Sigmoid colon (tissue), 7 donors: Measurements from ENCODE around the gene NAP1L1. TPM values are rescaled to one million over a fixed set of nuclear protein-coding genes. Genes with fewer than 3 reads are reported as not detected.

ENCODE experiments used
- DNase-seq: peaks from one replicate; pipeline ENCODE4 v3.0.0-alpha.2; 2019
- H3K27ac ChIP-seq, 4 donors: fragments of 200-600 bp; sonication (generic); one replicate each; pipeline ENCODE4 v1.5.1; 2016 to 2019; ENCODE audit warnings: mild to moderate bottlenecking in 1 of 4
- H3K27me3 ChIP-seq, 3 donors: fragments of 200-600 bp; sonication (generic); one replicate each; pipeline ENCODE4 v1.5.1; 2019; ENCODE audit warnings: mild to moderate bottlenecking in 1 of 3
- H3K36me3 ChIP-seq, 4 donors: fragments of 200-600 bp; sonication (generic); one replicate each; pipeline ENCODE4 v1.5.1; 2016 to 2019
- H3K4me1 ChIP-seq, 4 donors: fragments of 200-600 bp; sonication (generic); one replicate each; pipeline ENCODE4 v1.5.1; 2017 to 2019
- H3K4me3 ChIP-seq, 4 donors: fragments of 200-600 bp; sonication (generic); one replicate each; pipeline ENCODE4 v1.5.1; 2017 to 2019; ENCODE audit warnings: mild to moderate bottlenecking in 2 of 4, moderate library complexity in 1 of 4
- H3K9me3 ChIP-seq, 4 donors: fragments of 200-600 bp in 3 of 4; sonication (generic) in 3 of 4; one replicate each; pipeline versions ENCODE4 v1.5.1 to v1.6.1; 2013 to 2019
- CTCF ChIP-seq, 4 experiments: fragments of 450-650 bp in 3 of 4; fragments of 200-600 bp in 1 of 4; IDR thresholded peaks; one replicate each; pipeline ENCODE4 v1.5.1; 2016 to 2019; ENCODE audit warnings: antibody characterized with exemption in 4 of 4, mild to moderate bottlenecking in 3 of 4, moderate library complexity in 2 of 4
- EP300 ChIP-seq, 4 donors: sonication (generic); formaldehyde crosslinking; IDR thresholded peaks; one replicate each; pipeline ENCODE4 v1.6.1; 2017; ENCODE audit warnings: antibody characterized with exemption in 4 of 4
- POLR2A ChIP-seq, 2 donors: fragments of 450-650 bp; IDR thresholded peaks; one replicate each; pipeline ENCODE4 v1.6.1; 2016; ENCODE audit warnings: antibody characterized with exemption in 2 of 2, mild to moderate bottlenecking in 2 of 2, moderate library complexity in 2 of 2
- POLR2AphosphoS5 ChIP-seq, 4 donors: sonication (generic); formaldehyde crosslinking; IDR thresholded peaks; one replicate each; pipeline ENCODE4 v1.6.1; 2017; ENCODE audit warnings: antibody characterized with exemption in 4 of 4
- WGBS, 2 donors: extraction: QIAGEN DNeasy Blood & Tissue Kit; methylation state at CpG; one replicate each; pipeline ENCODE4 v1.1.7; 2013; 5-methylcytosine and 5-hydroxymethylcytosine counted together
- intact Hi-C: fragments of 100-400 bp; cut with DNase I; formaldehyde crosslinking; loops from one replicate; pipeline ENCODE4 v1.15.1; 2023
- polyA plus RNA-seq, 3 donors: library from polyadenylated mRNA; stranded (reverse); fragments of 200-250 nt; gene quantifications; one replicate each; pipeline ENCODE4 v1.2.3, GENCODE V29; 2013
- total RNA-seq, 4 donors: library from RNA; depleted of rRNA; stranded (reverse); fragments of >200 nt; gene quantifications; one replicate each; pipeline ENCODE4 v1.1.0, GENCODE V29; 2016
- donor health status: healthy with polysubstance abuse.
- donor health status: Bipolar disorder and iron deficiency.
- donor health status: healthy.

NAP1L1 gene
- total and polyA plus RNA-seq, 7 donors: 103 to 424 (median 321) TPM

GRCh38 chr12:76101739-76102385 is 17.4 kb upstream of the NAP1L1 start:
- no peaks in the 10 kb centered on the region for H3K4me1 ChIP-seq
- no peak for DNase-seq
- no peaks in the 10 kb centered on the region for H3K36me3 ChIP-seq
- no peak overlapping the region for H3K4me3 ChIP-seq
- H3K27ac ChIP-seq: no peak overlapping the region
- WGBS, 2 donors: 81 to 94% methylated on average over 1 of the region's 1 CpG
- H3K27me3 ChIP-seq: no peaks in the 10 kb centered on the region
- no peaks in the 10 kb centered on the region for H3K9me3 ChIP-seq
- TF ChIP-seq POLR2A (IDR thresholded peaks at IDR 0.05) (no peak), CTCF (IDR thresholded peaks at IDR 0.05) (no peak), EP300 (IDR thresholded peaks at IDR 0.05) (no peak), POLR2AphosphoS5 (IDR thresholded peaks at IDR 0.05) (no peak)
- intact Hi-C loops: no loop called here

DNA sequence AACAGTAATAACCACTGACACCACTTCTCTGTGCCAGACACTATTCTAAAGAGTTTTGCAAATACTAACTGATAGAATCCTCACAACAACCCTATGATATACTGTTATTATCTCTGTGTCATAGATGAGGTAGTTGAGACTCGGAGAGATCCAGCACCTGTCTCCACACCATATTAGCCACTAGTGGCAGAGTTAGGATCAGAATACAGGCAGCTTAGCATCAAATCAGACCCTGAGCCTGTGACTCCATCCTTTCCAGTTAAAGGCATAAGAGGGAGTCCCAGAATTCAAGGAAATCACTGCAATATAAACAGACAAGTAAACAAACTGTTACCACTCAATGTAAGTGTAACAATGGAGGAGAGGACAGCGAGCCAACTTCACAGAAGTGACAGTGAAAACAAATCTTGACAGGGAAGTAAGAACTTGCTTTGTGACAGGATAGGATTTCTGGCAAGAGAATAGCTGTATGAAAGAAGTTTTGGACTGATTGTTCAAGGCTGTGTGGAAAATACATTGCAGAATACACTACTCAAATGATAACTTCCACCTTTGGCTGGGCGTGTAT is 11.7 kb upstream of the NAP1L1 start:
- Histone ChIP-seq H3K36me3 (no peaks in the 10 kb centered on the region), H3K9me3 (no peaks in the 10 kb centered on the region), H3K4me3 (no peak overlapping the region), H3K4me1 (no peaks in the 10 kb centered on the region), H3K27me3 (no peaks in the 10 kb centered on the region), H3K27ac (no peak overlapping the region)
- TF ChIP-seq POLR2AphosphoS5 (IDR thresholded peaks at IDR 0.05): no peak
- TF ChIP-seq POLR2A (IDR thresholded peaks at IDR 0.05): no peak
- no peak for TF ChIP-seq CTCF (IDR thresholded peaks at IDR 0.05)
- no peak for TF ChIP-seq EP300 (IDR thresholded peaks at IDR 0.05)
- no peak for DNase-seq
- WGBS, 2 donors: 65 to 83% methylated on average over 3 of the region's 3 CpGs
- intact Hi-C loops: no loop called here

DNA sequence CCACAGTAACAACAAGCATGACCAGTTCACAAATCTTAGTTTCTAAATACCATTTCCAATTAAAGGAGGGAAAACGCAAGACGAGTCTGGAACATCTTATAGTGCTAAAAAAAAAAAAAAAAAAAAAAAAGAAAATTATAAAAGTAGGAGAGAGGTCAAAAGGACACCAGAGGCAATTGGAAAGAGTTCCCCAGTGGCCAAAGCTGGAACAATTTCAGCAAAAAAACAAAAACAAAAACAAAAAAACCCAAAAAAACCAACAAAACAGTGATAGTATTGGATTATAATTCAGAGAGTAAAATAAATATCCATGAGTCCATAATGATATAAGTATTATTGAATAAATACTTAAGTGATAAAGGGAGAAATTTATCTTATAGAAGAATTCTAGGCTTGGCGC is 10.3 kb upstream of the NAP1L1 start:
- intact Hi-C loops: no loop called here

GRCh38 chr12:76091246-76091754 is 6.8 kb upstream of the NAP1L1 start:
- no peak for DNase-seq
- Histone ChIP-seq H3K9me3 (no peaks in the 10 kb centered on the region), H3K36me3 (no peaks in the 10 kb centered on the region), H3K27me3 (no peaks in the 10 kb centered on the region), H3K4me3 (no peak overlapping the region), H3K27ac (no peak overlapping the region), H3K4me1 (no peaks in the 10 kb centered on the region)
- intact Hi-C loops: no loop called here
- 75 to 76% methylated on average over 2 of the region's 2 CpGs for WGBS, 2 donors
- TF ChIP-seq POLR2A (IDR thresholded peaks at IDR 0.05): no peak
- TF ChIP-seq EP300 (IDR thresholded peaks at IDR 0.05): no peak
- no peak for TF ChIP-seq POLR2AphosphoS5 (IDR thresholded peaks at IDR 0.05)
- no peak for TF ChIP-seq CTCF (IDR thresholded peaks at IDR 0.05)

More for the DNA sequence above, 10.3 kb upstream of the NAP1L1 start:
- DNase-seq: no peak
- no peaks in the 10 kb centered on the region for H3K4me1 ChIP-seq
- no peaks in the 10 kb centered on the region for H3K27me3 ChIP-seq
- 91 to 98% methylated on average over 3 of the region's 3 CpGs for WGBS, 2 donors
- H3K27ac ChIP-seq: no peak overlapping the region
- H3K4me3 ChIP-seq: no peak overlapping the region
- no peaks in the 10 kb centered on the region for H3K36me3 ChIP-seq
- TF ChIP-seq CTCF (IDR thresholded peaks at IDR 0.05) (no peak), POLR2AphosphoS5 (IDR thresholded peaks at IDR 0.05) (no peak)
- no peaks in the 10 kb centered on the region for H3K9me3 ChIP-seq
